A549 (cell line): ENCODE results near the gene B9D2. TPM values are rescaled to one million over a fixed set of nuclear protein-coding genes. Genes with fewer than 3 reads are reported as not detected.
A peak's percentile ranks its signal among the peaks of the same experiment; 100 is the strongest.

Source experiments
- ATAC-seq, 2 experiments: fragments of 200-7000 bp in 1 of 2; fragments of >200 bp in 1 of 2; cut with Nextera tagmentation in 1 of 2; cut with Tn5 transposase in 1 of 2; 3 replicates each; pipeline versions ENCODE4 v1.8.0 to v1.9.1; 2018 to 2020; ENCODE audit warnings: mild to moderate bottlenecking in 1 of 2, moderate library complexity in 1 of 2
- CTCF ChIA-PET: fragments of 300-600 bp; sonication (Branson Sonifier 250); formaldehyde crosslinking; extraction: SDS; loops from one replicate; lab custom pipeline; 2021; ENCODE audit warnings: antibody characterized with exemption, inconsistent platforms; lab: Yijun Ruan, JAX
- POLR2A ChIA-PET: fragments of 350-600 bp; formaldehyde crosslinking; extraction: SDS; loops from one replicate; lab custom pipeline; 2021; ENCODE audit warnings: antibody characterized with exemption, inconsistent platforms; lab: Yijun Ruan, JAX
- DNase-seq, 2 experiments: peaks; one replicate each; pipeline versions ENCODE4 v3.0.0 to v3.0.0-alpha.2; 2011 to 2016; ENCODE audit warnings: low read depth in 1 of 2, low spot score in 1 of 2
- FAIRE-seq: peaks from 2 replicates; lab custom pipeline; 2011; peaks lifted over from hg19 to GRCh38; lab: Jason Lieb, UNC
- H3K27ac ChIP-seq, 2 experiments: fragments of >200 bp; sonication (Bioruptor Twin); formaldehyde crosslinking; 3 replicates each; pipeline ENCODE4 v1.5.1; 2016 to 2017
- H3K4me1 ChIP-seq: fragments of >200 bp; sonication (Bioruptor Twin); formaldehyde crosslinking; 3 replicates; pipeline ENCODE4 v1.6.1; 2016
- H3K4me2 ChIP-seq: fragments of >200 bp; sonication (Bioruptor Twin); formaldehyde crosslinking; 3 replicates; pipeline ENCODE4 v1.6.1; 2016
- H3K4me3 ChIP-seq: fragments of >200 bp; sonication (Bioruptor Twin); formaldehyde crosslinking; 3 replicates; pipeline ENCODE4 v1.5.1; 2016
- H3K9me3 ChIP-seq: fragments of >200 bp; sonication (Bioruptor Twin); formaldehyde crosslinking; 3 replicates; pipeline ENCODE4 v1.6.1; 2016
- BHLHE40 ChIP-seq: IDR thresholded peaks from 2 replicates; pipeline ENCODE4 v1.6.1; 2012; ENCODE audit warnings: low read depth, low read length, inconsistent platforms
- CBX2 ChIP-seq: fragments of 200-600 bp; sonication (generic); IDR thresholded peaks from 2 replicates; pipeline ENCODE4 v1.6.1; 2016; ENCODE audit warnings: low read depth, mild to moderate bottlenecking, borderline replicate concordance
- CBX8 ChIP-seq: fragments of 200-600 bp; sonication (generic); IDR thresholded peaks from 2 replicates; pipeline ENCODE4 v1.6.1; 2016
- CHD2 ChIP-seq: fragments of 150-350 bp; IDR thresholded peaks from 2 replicates; pipeline ENCODE4 v1.6.1; 2014; ENCODE audit warnings: low read length; ENCODE audit not compliant: partially characterized antibody
- EHMT2 ChIP-seq: fragments of 200-600 bp; sonication (generic); IDR thresholded peaks from 2 replicates; pipeline ENCODE4 v1.6.1; 2016; ENCODE audit warnings: antibody characterized with exemption, low read depth, mild to moderate bottlenecking, moderate library complexity
- EP300 ChIP-seq, 2 experiments: fragments of >200 bp; sonication (Bioruptor Twin); formaldehyde crosslinking; IDR thresholded peaks; 2 replicates in 1 of 2; 3 replicates in 1 of 2; pipeline ENCODE4 v1.6.1; 2016 to 2017
- ESRRA ChIP-seq: fragments of 150-350 bp; IDR thresholded peaks from 2 replicates; pipeline ENCODE4 v1.6.1; 2014; ENCODE audit warnings: mild to moderate bottlenecking, low read length, borderline replicate concordance
- FOSB ChIP-seq: fragments of 250-450 bp; sonication (Bioruptor Pico); IDR thresholded peaks from 2 replicates; pipeline ENCODE4 v1.5.0; 2020; ENCODE audit warnings: mild to moderate bottlenecking, moderate library complexity
- FOSL2 ChIP-seq, 2 experiments: fragments of 450-650 bp in 1 of 2; fragments of >200 bp in 1 of 2; sonication (Bioruptor Twin) in 1 of 2; formaldehyde crosslinking; IDR thresholded peaks; 2 replicates each; pipeline versions ENCODE4 v1.5.0 to v1.6.1; 2016 to 2020; ENCODE audit warnings: mild to moderate bottlenecking in 1 of 2, moderate library complexity in 1 of 2
- FOXS1 ChIP-seq: fragments of 250-450 bp; sonication (Bioruptor Pico); IDR thresholded peaks from 2 replicates; pipeline ENCODE4 v1.5.0; 2020; ENCODE audit warnings: mild to moderate bottlenecking, moderate library complexity
- HEYL ChIP-seq: fragments of 250-450 bp; sonication (Bioruptor Pico); IDR thresholded peaks from 2 replicates; pipeline ENCODE4 v1.8.0; 2021; ENCODE audit warnings: mild to moderate bottlenecking, moderate library complexity
- HOXB13 ChIP-seq: fragments of 250-450 bp; sonication (Bioruptor Pico); IDR thresholded peaks from 2 replicates; pipeline ENCODE4 v1.5.0; 2020; ENCODE audit warnings: low read depth, mild to moderate bottlenecking, moderate library complexity
- JUN ChIP-seq, 2 experiments: fragments of >200 bp; sonication (Bioruptor Twin); formaldehyde crosslinking; IDR thresholded peaks; 2 replicates in 1 of 2; 3 replicates in 1 of 2; pipeline ENCODE4 v1.6.1; 2016 to 2017
- JUNB ChIP-seq: fragments of >200 bp; sonication (Bioruptor Twin); formaldehyde crosslinking; IDR thresholded peaks from 2 replicates; pipeline ENCODE4 v1.6.1; 2016
- KDM1A ChIP-seq: fragments of 200-600 bp; sonication (generic); IDR thresholded peaks from 2 replicates; pipeline ENCODE4 v1.6.1; 2016; ENCODE audit warnings: low read depth, mild to moderate bottlenecking
- MAFK ChIP-seq: fragments of 450-650 bp; IDR thresholded peaks from 2 replicates; pipeline ENCODE4 v1.6.1; 2014; ENCODE audit not compliant: partially characterized antibody
- MAX ChIP-seq: IDR thresholded peaks from 2 replicates; pipeline ENCODE4 v1.6.1; 2012
- MYC ChIP-seq: IDR thresholded peaks from 2 replicates; pipeline ENCODE4 v1.6.1; 2012; ENCODE audit warnings: mild to moderate bottlenecking, inconsistent platforms, low read length, improper control_type of control experiment, borderline replicate concordance
- NFE2L2 ChIP-seq: fragments of 150-350 bp; conservative IDR thresholded peaks from 2 replicates; pipeline ENCODE4 v1.6.1; 2014; ENCODE audit warnings: low read length
- NPAS2 ChIP-seq: fragments of 250-450 bp; sonication (Bioruptor Pico); IDR thresholded peaks from 2 replicates; pipeline ENCODE4 v1.8.0; 2022; ENCODE audit warnings: mild to moderate bottlenecking, moderate library complexity, borderline replicate concordance
- POLR2AphosphoS2 ChIP-seq: conservative IDR thresholded peaks from 2 replicates; pipeline ENCODE4 v1.6.1; 2012; ENCODE audit warnings: low read length, improper control_type of control experiment, inconsistent platforms
- SMC3 ChIP-seq: fragments of >200 bp; sonication (Bioruptor Twin); formaldehyde crosslinking; IDR thresholded peaks from 3 replicates; pipeline ENCODE4 v1.6.1; 2018; ENCODE audit warnings: inconsistent platforms
- TFCP2L1 ChIP-seq: fragments of 250-450 bp; sonication (Bioruptor Pico); IDR thresholded peaks from 2 replicates; pipeline ENCODE4 v1.5.0; 2021; ENCODE audit warnings: mild to moderate bottlenecking
- TP53 ChIP-seq: fragments of 250-450 bp; sonication (Bioruptor Pico); IDR thresholded peaks from 2 replicates; pipeline ENCODE4 v1.5.0; 2021; ENCODE audit warnings: mild to moderate bottlenecking, moderate library complexity
- ZNF302 ChIP-seq: fragments of 250-450 bp; sonication (Bioruptor Pico); IDR thresholded peaks from 2 replicates; pipeline ENCODE4 v1.9.0; 2021; ENCODE audit warnings: inconsistent platforms, mild to moderate bottlenecking, moderate library complexity
- ZSCAN20 ChIP-seq: fragments of 250-450 bp; sonication (Bioruptor Pico); IDR thresholded peaks from 2 replicates; pipeline ENCODE4 v1.8.0; 2022; ENCODE audit warnings: mild to moderate bottlenecking, moderate library complexity
- WGBS: methylation state at CpG from one replicate; pipeline ENCODE4 v1.1.6; 2017; ENCODE audit errors: missing lambda C conversion rate; 5-methylcytosine and 5-hydroxymethylcytosine counted together
- polyA plus RNA-seq, 4 experiments: library from polyadenylated mRNA; depleted of rRNA in 3 of 4; stranded (reverse); fragments of >200 nt; fragmentation: RNase III in 1 of 4; extraction: RNeasy Plus Mini Kit Qiagen cat#74134 plus additional on column Dnase treatment in 1 of 4; gene quantifications; 2 replicates in 3 of 4; 3 replicates in 1 of 4; pipeline ENCODE4 v1.2.3, GENCODE V29; 2011 to 2017
- TF ChIP-seq, protein P1 (sequence below): fragments of 450-650 bp; IDR thresholded peaks from 2 replicates; pipeline ENCODE4 v1.6.1; 2014; ENCODE audit warnings: antibody characterized with exemption
- TF ChIP-seq, protein P2 (sequence below): fragments of >200 bp; sonication (Bioruptor Twin); formaldehyde crosslinking; IDR thresholded peaks from 2 replicates; pipeline ENCODE4 v1.6.1; 2016
- TF ChIP-seq, protein P3 (sequence below): fragments of >200 bp; sonication (Bioruptor Twin); formaldehyde crosslinking; IDR thresholded peaks from 3 replicates; pipeline ENCODE4 v1.5.1; 2016

B9D2 gene
- polyA plus RNA-seq, 2 of the 4 experiments (the other 2 are of a cell fraction): 19.6 to 22.5 TPM

DNA sequence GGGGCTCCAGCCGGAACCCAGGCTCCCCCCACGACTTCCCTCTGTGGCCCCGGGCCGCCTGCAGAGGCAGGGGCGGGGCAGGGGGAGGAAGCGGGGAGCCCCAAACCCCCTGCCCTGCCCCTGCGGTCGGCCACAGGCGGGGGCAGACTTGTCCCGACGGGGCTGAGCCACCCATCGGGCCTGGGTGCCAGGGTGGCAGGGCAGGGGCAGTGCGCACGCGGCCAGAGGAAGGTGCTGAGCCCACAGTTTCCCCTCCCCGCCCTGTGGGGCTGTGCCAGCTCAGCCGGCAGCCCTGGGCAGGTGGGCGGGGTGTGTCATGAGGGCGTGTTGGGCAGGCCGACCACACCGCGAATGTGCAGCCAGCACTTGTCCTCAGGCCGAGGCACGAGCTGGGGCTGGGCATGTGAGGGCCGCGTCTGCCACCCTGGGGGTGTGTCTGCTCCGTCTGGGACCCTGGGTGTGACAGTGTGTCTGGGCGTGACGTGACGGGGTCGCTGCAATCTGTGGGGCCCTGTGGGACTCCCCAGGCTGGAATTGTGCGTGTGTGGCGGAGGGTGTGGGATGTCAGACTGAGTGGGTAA is 36.3 kb downstream of the B9D2 start:
- WGBS: 64% methylated on average over 26 of the region's 33 CpGs
- peak overlapping the region; percentile 54 for H3K4me2 ChIP-seq
- peaks cover 64% of the 10 kb centered on the region for H3K4me1 ChIP-seq
- POLR2A ChIA-PET: interaction anchor here (1.0 to 2.1 kb wide), 6 partner anchors 17 to 112 kb away, joined by 3 to 6 read pairs (median 5); partner anchors contain the start of genes B9D2, CCDC97, DMAC2 and HNRNPUL1
- peak in 1 of 2 experiments; percentile 71 for DNase-seq
- TF ChIP-seq, protein P1, sequence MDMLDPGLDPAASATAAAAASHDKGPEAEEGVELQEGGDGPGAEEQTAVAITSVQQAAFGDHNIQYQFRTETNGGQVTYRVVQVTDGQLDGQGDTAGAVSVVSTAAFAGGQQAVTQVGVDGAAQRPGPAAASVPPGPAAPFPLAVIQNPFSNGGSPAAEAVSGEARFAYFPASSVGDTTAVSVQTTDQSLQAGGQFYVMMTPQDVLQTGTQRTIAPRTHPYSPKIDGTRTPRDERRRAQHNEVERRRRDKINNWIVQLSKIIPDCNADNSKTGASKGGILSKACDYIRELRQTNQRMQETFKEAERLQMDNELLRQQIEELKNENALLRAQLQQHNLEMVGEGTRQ: no peak
- TF ChIP-seq FOXS1 (CRISPR knock-in tag) (no peak), ZSCAN20 (CRISPR knock-in tag) (no peak), FOSL2 (IDR thresholded peaks at IDR 0.05) (no peak), FOSL2 (CRISPR knock-in tag; IDR thresholded peaks at IDR 0.05) (no peak), MAFK (peak; percentile 82), POLR2AphosphoS2 (peak; percentile 86), BHLHE40 (no peak), JUNB (no peak), CBX8 (no peak), EP300 (IDR thresholded peaks at IDR 0.05) (no peak), KDM1A (no peak), NFE2L2 (no peak), MYC (0 out of 2 replicates have a peak, but pooled peaks have one; percentile 43), SMC3 (no peak), ZNF302 (CRISPR knock-in tag) (no peak), NPAS2 (no peak), HEYL (no peak), ESRRA (no peak), TFCP2L1 (CRISPR knock-in tag) (no peak), TP53 (no peak), MAX (peak; percentile 62), FOSB (CRISPR knock-in tag) (no peak), HOXB13 (CRISPR knock-in tag) (no peak), CHD2 (no peak), CBX2 (no peak), EHMT2 (no peak), JUN (IDR thresholded peaks at IDR 0.05) (peak in 1 of 2 experiments; percentile 35; a peak in 2 of 5 replicates)
- TF ChIP-seq, protein P2, sequence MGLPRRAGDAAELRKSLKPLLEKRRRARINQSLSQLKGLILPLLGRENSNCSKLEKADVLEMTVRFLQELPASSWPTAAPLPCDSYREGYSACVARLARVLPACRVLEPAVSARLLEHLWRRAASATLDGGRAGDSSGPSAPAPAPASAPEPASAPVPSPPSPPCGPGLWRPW: no peak
- TF ChIP-seq, protein P3, sequence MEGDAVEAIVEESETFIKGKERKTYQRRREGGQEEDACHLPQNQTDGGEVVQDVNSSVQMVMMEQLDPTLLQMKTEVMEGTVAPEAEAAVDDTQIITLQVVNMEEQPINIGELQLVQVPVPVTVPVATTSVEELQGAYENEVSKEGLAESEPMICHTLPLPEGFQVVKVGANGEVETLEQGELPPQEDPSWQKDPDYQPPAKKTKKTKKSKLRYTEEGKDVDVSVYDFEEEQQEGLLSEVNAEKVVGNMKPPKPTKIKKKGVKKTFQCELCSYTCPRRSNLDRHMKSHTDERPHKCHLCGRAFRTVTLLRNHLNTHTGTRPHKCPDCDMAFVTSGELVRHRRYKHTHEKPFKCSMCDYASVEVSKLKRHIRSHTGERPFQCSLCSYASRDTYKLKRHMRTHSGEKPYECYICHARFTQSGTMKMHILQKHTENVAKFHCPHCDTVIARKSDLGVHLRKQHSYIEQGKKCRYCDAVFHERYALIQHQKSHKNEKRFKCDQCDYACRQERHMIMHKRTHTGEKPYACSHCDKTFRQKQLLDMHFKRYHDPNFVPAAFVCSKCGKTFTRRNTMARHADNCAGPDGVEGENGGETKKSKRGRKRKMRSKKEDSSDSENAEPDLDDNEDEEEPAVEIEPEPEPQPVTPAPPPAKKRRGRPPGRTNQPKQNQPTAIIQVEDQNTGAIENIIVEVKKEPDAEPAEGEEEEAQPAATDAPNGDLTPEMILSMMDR: no peak
- peak; percentile 0 to 9; a peak in 3 of 6 replicates for ATAC-seq
- CTCF ChIA-PET: interaction anchor here (0.6 to 23.9 kb wide), 13 partner anchors 6 to 245 kb away, joined by 3 to 295 read pairs (median 5); partner anchors contain the start of genes B9D2, CCDC97 and TGFB1
- no peak for FAIRE-seq
- peak overlapping the region; percentile 53 to 91 for H3K27ac ChIP-seq
- H3K4me3 ChIP-seq: no peak overlapping the region
- H3K9me3 ChIP-seq: no peaks in the 10 kb centered on the region
